ENCODE measurements around the gene TAF6.

TAF6 gene

GRCh38 chr7:100093054-100093453 is 26.1 kb downstream of the TAF6 start:
- DNase-seq (ENCODE audit: low spot score), result no peak

- no peak for DNase-seq (ENCODE audit: low spot score)
These were observed 27.6 kb downstream of the TAF6 start for GRCh38 chr7:100091411-100092181.

- DNase-seq (ENCODE audit: low spot score), result no peak
These were observed 28.4 kb downstream of the TAF6 start for GRCh38 chr7:100090527-100091410.

- DNase-seq (ENCODE audit: low spot score), result no peak
These were observed 29.5 kb downstream of the TAF6 start for GRCh38 chr7:100089458-100090196.

GRCh38 chr7:100088621-100089457 is 30.3 kb downstream of the TAF6 start, which contains the start of gene COPS6:
COPS6 (plus strand) TSS chr7:100088969; CDS start chr7:100088991, 22 bp downstream.
- peak; percentile 64 for DNase-seq (ENCODE audit: low spot score)

- DNase-seq (ENCODE audit: low spot score), result no peak
These were observed 31.0 kb downstream of the TAF6 start for GRCh38 chr7:100088095-100088620.

DNA sequence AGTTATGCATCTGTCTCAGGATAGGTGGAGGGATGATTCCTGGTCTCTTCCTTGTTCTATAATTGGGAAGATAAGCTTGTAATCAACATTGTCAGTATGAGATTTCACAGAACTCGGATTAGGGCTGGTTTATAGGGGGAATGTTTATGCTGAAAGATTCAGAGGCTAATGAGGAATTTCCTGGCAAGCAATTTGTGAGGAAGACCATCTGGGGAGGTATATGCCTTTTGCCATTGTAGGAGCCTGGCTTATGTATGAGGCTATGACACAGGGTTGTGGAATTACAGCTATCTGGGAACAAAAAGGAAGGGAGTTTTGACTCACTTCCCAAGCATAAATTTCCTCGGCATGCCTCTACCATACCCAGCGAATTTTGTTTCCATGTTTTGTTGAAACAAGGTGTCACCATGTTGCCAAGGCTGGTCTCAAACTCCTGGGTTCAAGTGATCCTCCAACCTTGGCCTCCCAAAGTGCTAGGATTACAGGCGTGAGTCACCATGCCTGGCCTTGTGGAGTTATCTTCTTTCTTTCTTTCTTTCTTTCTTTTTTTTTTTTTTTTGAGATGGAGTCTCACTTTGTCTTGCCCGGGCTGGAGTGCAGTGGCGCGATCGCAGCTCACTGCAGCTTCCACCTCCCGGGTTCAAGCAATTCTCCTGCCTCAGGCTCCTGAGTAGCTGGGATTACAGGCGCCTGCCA is 32.0 kb downstream of the TAF6 start:
- DNase-seq (ENCODE audit: low spot score), result no peak

- no peak for DNase-seq (ENCODE audit: low spot score)
These were observed 33.6 kb downstream of the TAF6 start for GRCh38 chr7:100085515-100085914.

- DNase-seq (ENCODE audit: low spot score), result no peak
These were observed 36.2 kb downstream of the TAF6 start for GRCh38 chr7:100082978-100083377.

- DNase-seq (ENCODE audit: low spot score), result peak; percentile 99
These were observed 37.5 kb downstream of the TAF6 start, which contains the start of gene ZNF3 for GRCh38 chr7:100081535-100082102. ZNF3 (minus strand) TSS chr7:100081723; CDS start chr7:100077357, 4,366 bp downstream.

DNA sequence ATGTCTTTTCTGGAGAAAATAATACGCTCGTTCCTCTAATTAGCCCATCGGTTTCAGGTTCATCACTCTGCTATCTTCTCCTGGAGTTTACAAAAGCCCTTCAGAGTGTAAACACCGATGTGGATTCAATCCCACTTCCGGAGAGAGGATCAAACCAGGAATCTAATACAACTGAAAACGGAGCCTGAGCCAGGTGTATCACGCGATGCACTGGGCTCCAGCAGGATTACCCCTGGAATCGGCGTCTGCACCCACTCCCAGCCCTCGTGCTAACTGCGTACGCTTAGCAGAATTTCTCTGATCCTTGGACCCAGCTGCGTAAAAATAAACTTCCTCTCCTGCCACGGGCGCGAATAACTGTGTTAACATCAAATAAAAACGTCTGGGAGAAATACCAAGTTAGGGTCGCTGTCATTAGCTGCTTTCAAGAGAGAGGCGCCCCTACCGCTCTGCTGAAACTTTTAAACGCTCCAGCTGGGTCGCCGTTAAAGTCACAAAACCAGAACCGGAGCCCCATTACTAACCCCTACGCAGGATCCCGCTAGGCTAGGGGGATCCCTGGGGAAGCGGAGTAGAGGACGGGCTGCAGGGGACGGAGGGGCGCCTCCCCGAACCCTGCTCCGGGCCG is 38.1 kb downstream of the TAF6 start:
- DNase-seq (ENCODE audit: low spot score), result no peak

- DNase-seq (ENCODE audit: low spot score), result peak; percentile 94
These were observed 40.1 kb downstream of the TAF6 start for GRCh38 chr7:100079024-100079560.

DNA sequence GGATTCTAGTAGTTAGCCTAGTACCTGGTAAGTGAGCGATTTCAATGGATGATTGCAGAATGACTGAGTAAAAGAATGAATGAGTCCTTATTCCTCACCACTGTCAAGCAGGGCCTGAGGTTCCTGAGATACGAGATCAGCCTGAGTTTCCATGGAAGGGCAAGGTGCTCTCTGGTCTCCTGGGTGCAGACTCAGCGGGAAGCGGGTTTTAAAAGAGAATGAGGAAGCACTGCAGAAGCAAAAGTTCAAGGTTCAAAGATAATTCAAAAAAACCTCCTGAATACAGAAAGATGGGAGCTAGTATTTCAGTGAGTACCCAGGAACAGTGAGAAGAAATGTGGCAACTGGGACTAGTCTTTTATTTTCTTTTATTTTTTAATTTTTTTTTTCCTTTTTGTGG is 42.0 kb downstream of the TAF6 start:
- DNase-seq (ENCODE audit: low spot score), result no peak

DNA sequence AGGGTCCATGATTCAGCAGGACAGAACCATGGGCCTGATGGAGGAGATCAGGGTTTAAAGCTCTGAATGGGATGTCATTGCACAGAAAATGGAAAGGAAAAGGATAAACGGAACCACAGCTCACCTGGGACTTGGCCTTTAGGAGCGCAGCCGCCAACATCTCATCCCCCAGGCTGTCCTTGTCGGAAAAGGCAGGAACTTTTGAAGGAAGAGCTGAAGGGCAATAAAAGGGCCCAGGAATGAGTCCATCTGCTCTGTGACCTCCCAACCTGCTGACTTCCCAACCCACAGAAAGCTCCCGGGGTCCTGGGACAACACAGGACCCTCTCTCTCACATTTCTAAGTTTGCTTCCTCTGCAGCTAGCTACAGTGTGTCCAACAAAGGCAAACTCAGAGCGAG is 43.7 kb downstream of the TAF6 start:
- DNase-seq (ENCODE audit: low spot score), result no peak

DNA sequence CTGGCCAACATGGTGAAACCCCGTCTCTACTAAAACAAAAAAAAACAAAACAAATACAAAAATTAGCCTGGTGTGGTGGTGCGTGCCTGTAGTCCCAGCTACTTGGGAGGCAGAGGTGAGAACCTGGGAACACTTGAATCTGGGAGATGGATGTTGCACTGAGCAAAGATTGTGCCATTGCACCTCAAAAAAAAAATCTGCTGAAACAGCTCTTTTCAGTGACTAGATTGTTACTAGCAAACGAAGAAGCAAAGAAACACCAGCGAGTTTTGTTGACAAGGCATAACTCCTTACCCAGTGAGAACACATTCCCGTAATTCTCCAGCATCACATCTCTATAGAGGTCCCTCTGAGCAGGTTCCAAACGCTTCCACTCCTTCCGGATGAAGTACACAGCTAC is 44.3 kb downstream of the TAF6 start:
- no peak for DNase-seq (ENCODE audit: low spot score)

DNA sequence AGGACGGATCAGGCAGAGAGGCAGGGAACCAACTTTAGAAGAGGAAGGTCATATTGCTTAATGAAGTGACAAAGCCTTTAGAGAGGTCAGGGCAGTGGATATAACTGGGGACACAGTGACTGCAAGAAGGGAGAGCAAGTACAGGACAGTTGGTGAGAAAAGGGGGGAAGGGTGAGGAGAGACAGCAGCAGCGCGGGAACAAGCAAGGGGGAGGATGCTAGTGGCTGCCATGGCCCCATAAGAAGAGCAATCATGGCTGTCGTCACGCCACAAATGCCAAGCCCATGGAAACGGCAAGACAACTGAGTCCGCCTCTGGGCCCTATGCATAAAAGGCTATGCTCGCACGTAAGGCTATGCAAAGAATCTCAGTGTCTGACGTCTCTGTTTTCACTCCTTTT is 46.7 kb downstream of the TAF6 start:
- no peak for DNase-seq (ENCODE audit: low spot score)

GRCh38 chr7:100071018-100071723 is 48.0 kb downstream of the TAF6 start:
- no peak for DNase-seq (ENCODE audit: low spot score)

GRCh38 chr7:100069991-100070390 is 49.2 kb downstream of the TAF6 start:
- DNase-seq (ENCODE audit: low spot score), result no peak

DNA sequence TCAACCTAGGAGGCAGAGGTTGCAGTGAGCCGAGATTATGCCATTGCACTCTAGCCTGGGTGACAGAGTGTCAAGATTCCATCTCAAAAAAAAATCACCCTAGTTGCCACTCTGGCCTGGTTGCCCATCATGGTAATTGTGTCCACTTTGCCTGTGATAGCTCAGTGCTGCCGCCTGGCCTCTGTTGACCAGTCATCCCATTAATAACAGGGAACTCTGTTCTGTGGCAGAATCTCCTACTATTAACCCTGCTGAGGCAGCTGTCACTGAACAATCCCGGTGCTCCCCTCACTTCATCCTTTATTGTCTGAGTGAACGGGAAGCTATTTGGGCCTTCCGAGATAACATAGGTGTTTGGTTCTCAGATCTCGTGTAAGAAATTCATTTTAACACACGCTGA is 52.2 kb downstream of the TAF6 start:
- no peak for DNase-seq (ENCODE audit: low spot score)
